HFF-Myc (cell line): ENCODE data around the gene TPBGL.

Source experiments
- DNase-seq: peaks from one replicate; pipeline ENCODE4 v3.0.0-alpha.2; 2011; ENCODE audit warnings: low read depth; ENCODE audit errors: extremely low read depth
- H3K4me3 ChIP-seq: replicated peaks from 2 replicates; pipeline ENCODE4 v1.5.1; 2011; ENCODE audit warnings: low read depth, mild to moderate bottlenecking, control low read depth, low read length
- TF ChIP-seq, protein P1 (sequence below): IDR thresholded peaks from 2 replicates; pipeline ENCODE4 v1.5.1; 2012; ENCODE audit warnings: mild to moderate bottlenecking, low read depth, low read length, control low read depth; ENCODE audit errors: missing control alignments

Gene TPBGL

DNA sequence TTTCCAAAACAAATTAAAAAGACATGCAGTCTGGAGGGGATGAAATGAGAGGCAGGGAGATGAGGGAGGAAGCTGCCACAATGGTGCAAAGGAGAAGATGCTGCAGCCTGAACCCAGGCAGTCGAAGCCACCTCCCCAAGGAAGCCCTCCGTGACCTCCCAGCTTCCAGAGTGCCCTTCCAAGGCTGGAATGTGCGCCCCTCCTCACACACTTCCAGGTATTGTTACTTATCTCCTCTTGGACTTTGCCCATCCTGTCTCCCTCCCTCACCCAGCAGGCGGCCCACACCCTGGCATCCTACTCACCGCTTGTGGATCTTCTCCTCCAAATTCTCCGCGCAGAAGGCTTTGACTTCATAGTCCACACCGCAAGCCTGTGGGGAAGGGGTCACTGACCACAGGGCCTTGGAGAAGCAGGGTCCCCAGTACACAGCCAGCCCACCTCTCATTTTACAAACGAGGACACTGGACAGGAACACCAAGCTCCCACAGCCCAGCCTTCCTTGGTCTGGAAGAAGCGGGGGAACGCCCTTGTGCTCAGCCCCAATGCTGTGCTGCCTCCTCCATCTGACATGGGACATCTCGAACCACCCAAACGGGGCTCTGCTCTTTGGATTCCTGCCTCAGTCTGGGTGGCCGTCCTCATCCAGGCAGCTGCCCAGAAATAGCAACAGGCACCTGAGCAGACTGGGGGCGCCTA lies 40.3 kb downstream of the TPBGL start:
- no peak overlapping the region for H3K4me3 ChIP-seq
- DNase-seq: no peak
- TF ChIP-seq, protein P1, sequence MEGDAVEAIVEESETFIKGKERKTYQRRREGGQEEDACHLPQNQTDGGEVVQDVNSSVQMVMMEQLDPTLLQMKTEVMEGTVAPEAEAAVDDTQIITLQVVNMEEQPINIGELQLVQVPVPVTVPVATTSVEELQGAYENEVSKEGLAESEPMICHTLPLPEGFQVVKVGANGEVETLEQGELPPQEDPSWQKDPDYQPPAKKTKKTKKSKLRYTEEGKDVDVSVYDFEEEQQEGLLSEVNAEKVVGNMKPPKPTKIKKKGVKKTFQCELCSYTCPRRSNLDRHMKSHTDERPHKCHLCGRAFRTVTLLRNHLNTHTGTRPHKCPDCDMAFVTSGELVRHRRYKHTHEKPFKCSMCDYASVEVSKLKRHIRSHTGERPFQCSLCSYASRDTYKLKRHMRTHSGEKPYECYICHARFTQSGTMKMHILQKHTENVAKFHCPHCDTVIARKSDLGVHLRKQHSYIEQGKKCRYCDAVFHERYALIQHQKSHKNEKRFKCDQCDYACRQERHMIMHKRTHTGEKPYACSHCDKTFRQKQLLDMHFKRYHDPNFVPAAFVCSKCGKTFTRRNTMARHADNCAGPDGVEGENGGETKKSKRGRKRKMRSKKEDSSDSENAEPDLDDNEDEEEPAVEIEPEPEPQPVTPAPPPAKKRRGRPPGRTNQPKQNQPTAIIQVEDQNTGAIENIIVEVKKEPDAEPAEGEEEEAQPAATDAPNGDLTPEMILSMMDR: no peak

DNA sequence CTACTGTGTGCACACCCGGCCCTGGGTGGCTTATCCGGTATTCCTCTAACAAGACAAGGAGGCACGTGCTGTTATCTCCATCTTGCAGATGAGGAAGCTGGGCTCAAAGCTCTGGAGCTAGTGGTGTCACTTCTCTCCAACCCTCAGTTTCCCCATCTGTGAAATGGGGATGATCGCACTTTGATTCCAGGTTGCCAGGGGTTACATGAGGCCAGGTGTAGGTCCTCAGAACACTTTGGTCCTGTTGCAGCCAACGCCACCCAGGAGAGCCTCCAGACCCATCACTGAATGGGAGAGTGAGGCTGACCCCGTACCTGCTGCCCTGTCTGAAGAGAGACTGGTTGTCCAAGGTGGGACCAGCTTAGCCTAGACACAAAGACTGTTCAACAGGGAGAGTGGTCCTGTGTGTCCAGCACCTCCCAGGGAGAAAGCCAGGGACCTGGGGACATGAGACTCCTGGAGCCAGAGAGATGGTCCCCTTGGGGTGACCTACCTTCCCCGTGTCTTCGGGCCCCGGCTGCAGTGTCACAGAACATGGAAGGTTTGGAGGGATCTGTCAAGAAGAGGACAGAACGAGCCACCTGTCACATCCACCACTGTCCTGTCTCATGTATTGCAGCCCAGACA lies 41.0 kb downstream of the TPBGL start:
- H3K4me3 ChIP-seq: no peak overlapping the region
- DNase-seq: no peak
- TF ChIP-seq, protein P1: no peak

DNA sequence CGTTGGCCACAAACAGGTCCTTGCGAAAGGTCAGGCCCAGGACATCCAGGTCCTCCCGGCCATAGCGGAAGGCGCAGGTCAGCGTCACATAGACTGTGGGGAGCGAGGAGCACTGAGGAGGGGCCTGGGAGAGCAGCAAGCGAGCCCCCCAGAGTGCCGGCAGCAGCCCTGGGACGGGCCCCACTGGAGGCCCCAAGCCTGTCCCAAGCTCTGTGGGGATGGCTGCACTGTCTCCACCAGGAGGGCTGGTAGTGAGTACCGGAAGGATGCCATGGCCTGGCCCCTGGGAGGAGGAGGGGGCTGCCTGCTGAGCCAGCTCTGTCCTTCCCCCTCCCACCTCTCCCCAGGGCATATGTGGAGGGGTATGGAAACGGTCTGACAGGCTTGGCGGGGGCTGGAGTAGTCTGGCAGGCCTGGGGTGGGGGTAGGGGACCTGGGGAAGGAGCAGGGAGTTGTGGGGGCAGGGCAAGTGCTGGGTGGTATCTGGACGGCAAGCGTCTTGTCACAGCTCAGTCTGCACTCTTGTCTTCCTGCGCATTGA lies 42.9 kb downstream of the TPBGL start:
- TF ChIP-seq, protein P1: no peak
- no peak for DNase-seq
- H3K4me3 ChIP-seq: no peak overlapping the region

DNA sequence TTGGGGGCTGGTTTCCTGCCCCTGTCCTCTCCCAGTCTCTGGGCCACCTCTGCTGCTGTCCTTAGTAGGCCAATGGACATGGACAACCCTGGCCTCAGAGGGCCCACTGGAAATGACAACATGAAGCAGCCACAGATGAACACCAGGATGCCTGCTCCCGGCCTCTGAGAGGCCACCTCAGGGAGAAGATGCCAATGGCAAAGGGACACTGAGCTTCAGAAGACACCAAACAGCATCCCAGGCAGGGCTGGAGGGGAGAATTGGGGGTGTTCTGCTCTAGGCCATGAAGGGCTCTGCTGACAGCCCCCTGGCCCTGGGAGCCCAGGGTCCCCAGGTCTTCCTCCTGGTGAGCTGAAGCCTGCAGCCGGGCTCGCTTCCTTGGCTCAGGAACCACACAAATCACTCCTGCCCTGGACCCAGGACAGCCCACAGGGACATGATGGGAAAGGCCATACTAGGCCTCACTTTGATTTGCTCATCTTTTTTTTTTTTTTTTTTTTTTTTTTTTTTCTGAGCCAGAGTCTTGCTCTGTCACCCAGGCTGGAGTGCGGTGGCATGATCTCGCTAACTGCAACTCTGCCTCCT lies 45.3 kb downstream of the TPBGL start:
- TF ChIP-seq, protein P1: no peak
- DNase-seq: no peak
- H3K4me3 ChIP-seq: no peak overlapping the region

DNA sequence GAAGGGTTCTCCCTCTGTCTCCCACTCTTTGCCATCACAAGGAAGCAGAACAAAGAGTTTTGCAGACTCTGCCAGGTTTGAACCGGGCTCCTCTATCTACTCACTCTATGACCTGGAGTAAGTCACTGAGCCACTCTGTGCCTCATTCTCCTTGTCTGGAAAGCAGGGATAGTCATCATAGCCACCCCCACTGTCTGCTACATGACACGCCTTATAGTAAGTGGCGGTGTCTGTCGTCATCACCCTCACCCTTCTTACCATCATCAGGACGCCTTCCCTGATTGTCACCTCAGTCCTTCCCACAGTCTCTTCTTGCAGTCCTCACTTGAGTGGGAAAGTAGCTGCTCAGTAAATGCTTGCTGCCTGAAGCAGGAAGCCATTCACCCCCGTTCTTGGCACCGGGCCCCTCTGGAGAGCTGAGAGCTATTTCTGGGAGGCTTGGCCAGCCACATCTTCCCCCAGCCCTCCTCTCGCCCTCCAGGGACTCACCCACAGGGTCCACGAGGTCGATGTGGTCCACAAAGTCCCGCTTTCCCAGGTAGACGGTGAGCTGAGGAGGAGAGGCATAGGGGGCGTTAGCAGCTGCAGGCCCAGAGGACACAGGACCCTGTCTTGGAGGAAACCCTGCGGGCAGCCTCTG lies 46.4 kb downstream of the TPBGL start:
- H3K4me3 ChIP-seq: no peak overlapping the region
- no peak for DNase-seq
- TF ChIP-seq, protein P1: no peak

DNA sequence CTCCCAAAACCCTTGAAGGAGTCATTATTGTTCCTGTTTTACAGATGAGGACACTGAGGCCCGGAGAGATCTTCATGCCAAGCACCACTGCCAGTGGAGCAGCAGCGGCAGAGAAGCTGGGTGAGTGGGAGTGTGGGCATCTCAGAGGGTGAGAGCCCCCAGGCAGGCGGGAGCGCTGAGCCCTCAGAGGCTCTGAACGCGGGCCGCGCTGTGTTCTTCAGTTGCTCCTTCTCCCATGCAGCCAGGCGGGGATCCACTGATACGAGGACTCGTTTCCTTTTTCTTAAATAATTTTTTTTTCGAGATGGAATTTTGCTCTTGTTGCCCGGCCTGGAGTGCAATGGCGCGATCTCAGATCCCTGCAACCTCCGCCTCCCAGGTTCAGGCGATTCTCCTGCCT lies 47.0 kb downstream of the TPBGL start:
- TF ChIP-seq, protein P1: no peak
- DNase-seq: no peak
- H3K4me3 ChIP-seq: no peak overlapping the region
